ENCODE results near the gene SVOPL.
"Not testable (repeated sequence)": the region's sequence is repeated elsewhere in the genome, so short reads cannot be mapped to it uniquely, and the experiment has no call there.

Gene SVOPL

DNA sequence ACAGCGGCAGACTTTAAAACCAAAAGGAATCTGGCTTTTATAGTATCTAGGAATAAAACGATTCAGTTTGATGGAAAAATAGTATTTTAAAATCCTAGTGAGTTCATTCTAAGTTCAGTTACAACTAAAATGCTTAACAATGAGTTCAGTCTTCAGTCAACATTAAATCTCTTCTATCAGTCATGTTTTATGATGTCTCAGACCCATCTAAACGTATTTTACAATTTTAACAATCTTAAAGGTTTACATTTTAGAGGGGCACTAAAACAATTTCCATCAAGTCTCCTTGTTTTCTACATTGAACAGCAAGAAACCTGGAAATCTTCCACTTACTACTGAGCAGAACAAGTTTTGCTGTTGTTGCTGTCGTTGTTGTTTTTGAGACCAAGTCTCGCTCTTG, 10.0 kb downstream of the SVOPL start:
- H3K4me3 ChIP-seq (ENCODE audit: low read depth, low read length), result no peak overlapping the region
- no peak for DNase-seq (ENCODE audit: low read depth, low spot score)
- in situ Hi-C loops (cut with HindIII; ENCODE audit: low sequenced_read_pairs), result no loop called here
- TF ChIP-seq, protein P1, sequence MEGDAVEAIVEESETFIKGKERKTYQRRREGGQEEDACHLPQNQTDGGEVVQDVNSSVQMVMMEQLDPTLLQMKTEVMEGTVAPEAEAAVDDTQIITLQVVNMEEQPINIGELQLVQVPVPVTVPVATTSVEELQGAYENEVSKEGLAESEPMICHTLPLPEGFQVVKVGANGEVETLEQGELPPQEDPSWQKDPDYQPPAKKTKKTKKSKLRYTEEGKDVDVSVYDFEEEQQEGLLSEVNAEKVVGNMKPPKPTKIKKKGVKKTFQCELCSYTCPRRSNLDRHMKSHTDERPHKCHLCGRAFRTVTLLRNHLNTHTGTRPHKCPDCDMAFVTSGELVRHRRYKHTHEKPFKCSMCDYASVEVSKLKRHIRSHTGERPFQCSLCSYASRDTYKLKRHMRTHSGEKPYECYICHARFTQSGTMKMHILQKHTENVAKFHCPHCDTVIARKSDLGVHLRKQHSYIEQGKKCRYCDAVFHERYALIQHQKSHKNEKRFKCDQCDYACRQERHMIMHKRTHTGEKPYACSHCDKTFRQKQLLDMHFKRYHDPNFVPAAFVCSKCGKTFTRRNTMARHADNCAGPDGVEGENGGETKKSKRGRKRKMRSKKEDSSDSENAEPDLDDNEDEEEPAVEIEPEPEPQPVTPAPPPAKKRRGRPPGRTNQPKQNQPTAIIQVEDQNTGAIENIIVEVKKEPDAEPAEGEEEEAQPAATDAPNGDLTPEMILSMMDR (IDR thresholded peaks at IDR 0.05; ENCODE audit: low read depth, low read length), result no peak

DNA sequence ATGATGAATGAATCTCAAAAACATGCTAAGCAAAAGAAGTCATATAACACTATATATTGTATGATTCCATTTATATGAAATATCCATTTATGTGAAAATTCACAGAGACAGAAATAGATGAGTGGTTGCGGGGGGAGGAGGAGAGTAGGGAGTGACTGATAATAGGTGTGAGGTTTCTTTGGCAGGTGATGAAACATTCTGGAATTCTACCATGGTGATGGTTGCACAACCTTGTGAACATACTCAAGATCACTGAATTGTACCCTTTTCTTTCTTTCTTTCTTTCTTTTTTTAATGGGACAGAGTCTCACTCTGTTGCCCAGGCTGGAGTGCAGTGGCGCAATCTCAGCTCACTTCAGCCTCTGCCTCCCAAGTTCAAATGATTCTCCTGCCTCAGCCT, 10.7 kb downstream of the SVOPL start:
- H3K4me3 ChIP-seq (ENCODE audit: low read depth, low read length), result no peak overlapping the region
- in situ Hi-C loops (cut with HindIII; ENCODE audit: low sequenced_read_pairs), result no loop called here
- DNase-seq (ENCODE audit: low read depth, low spot score), result no peak
- TF ChIP-seq, protein P1 (IDR thresholded peaks at IDR 0.05; ENCODE audit: low read depth, low read length), result no peak

DNA sequence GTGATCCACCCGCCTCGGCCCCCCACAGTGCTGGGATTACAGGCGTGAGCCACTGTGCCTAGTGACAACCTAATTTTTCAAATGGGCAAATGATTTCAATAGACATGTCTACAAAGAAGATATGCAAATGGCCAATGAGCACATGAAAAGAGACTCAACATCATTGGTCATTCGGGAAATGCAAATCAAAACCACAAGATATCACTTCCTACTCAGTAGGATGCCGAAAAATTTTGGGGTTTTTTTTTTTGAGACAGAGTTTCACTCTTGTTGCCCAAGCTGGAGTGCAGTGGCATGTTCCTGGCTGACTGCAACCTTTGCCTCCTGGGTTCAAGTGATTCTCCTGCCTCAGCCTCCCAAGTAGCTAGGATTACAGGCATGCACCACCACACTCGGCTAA, 13.1 kb downstream of the SVOPL start:
- H3K4me3 ChIP-seq (ENCODE audit: low read depth, low read length); DNase-seq (ENCODE audit: low read depth, low spot score); in situ Hi-C loops (cut with HindIII; ENCODE audit: low sequenced_read_pairs): not testable (repeated sequence)

DNA sequence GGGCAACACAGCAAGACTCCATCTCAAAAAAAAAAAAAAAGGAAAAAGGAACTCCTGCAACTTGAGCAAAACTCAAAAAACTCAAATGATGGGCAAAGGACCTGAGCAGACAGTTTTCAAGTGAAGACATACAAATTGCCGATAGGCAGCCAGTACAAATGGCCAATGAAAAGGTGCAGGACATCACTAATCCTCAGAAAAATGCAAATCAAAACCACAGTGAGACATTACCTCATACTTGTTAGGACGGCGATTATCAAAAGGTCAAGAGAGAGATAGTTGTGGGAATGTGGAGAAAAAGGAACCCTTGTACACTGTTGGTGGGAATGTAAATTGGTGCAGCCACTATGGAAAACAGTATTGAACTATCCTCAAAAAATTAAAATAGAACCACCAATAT, 16.8 kb downstream of the SVOPL start:
- in situ Hi-C loops (cut with HindIII; ENCODE audit: low sequenced_read_pairs), result no loop called here
- no peak overlapping the region for H3K4me3 ChIP-seq (ENCODE audit: low read depth, low read length)
- TF ChIP-seq, protein P1 (IDR thresholded peaks at IDR 0.05; ENCODE audit: low read depth, low read length), result no peak
- no peak for DNase-seq (ENCODE audit: low read depth, low spot score)

DNA sequence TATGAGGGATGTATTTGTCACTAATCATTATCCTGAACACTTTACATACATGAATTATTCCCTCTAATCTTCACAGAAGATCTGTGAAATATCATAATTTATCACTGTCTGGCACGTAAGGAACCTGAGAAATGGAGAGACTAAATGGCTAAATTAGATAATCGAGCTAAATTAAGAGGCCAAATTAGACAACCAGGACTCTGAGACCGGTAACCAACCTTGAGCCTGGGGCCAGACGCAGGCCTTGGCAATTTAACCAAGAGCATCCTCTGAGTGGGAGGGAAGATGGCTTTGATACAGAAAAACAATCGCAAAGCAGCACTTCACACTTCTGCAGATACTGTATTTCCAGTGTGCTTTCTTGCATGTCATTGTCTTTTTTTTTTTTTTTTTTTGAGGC, 21.4 kb downstream of the SVOPL start:
- TF ChIP-seq, protein P1 (IDR thresholded peaks at IDR 0.05; ENCODE audit: low read depth, low read length), result no peak
- in situ Hi-C loops (cut with HindIII; ENCODE audit: low sequenced_read_pairs), result no loop called here
- no peak for DNase-seq (ENCODE audit: low read depth, low spot score)
- H3K4me3 ChIP-seq (ENCODE audit: low read depth, low read length), result no peak overlapping the region

DNA sequence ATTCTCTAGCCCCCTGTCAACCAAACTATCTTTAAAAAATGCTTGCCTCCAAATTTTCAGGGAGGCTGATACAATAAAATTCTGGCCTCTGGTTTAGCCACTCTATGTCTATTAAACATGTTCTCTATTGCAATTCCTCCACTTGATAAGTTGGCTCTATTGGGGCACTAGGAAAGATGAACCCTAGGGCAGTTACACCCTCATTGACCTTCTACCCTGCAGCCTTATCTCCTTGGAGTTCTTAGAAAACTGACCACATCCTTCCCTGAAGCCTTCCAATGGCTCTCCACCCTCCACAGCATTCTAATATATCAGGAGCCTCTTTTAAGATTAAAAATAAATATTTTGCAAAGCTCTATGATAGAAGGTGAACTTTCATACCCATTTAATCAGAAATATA, 30.6 kb downstream of the SVOPL start:
- no peak overlapping the region for H3K4me3 ChIP-seq (ENCODE audit: low read depth, low read length)
- TF ChIP-seq, protein P1 (IDR thresholded peaks at IDR 0.05; ENCODE audit: low read depth, low read length), result no peak
- no peak for DNase-seq (ENCODE audit: low read depth, low spot score)
- in situ Hi-C loops (cut with HindIII; ENCODE audit: low sequenced_read_pairs), result no loop called here

DNA sequence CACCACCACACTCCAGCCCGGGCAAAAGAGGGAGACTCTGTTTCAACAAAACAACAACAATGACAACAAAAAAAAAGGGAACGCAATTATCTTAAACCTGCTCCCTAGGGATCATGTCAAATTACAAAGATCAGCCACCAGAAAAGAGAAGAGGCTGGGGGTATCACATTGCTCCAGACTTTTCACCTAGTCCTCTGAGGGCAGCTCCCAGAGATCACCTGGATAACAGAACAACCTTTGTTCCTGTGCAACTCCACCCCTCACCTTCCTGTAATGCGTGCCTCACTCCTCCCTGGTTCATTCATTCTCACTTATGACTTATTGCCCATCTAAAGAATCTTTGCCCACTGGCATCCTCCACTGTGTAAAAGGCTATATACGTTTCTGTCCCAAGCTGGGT, 31.8 kb downstream of the SVOPL start:
- in situ Hi-C loops (cut with HindIII; ENCODE audit: low sequenced_read_pairs), result no loop called here
- TF ChIP-seq, protein P1 (IDR thresholded peaks at IDR 0.05; ENCODE audit: low read depth, low read length), result no peak
- DNase-seq (ENCODE audit: low read depth, low spot score), result no peak
- H3K4me3 ChIP-seq (ENCODE audit: low read depth, low read length), result no peak overlapping the region
